Heart right ventricle (tissue), 16 donors: ENCODE measurements around the gene RCAN2. TPM values are rescaled to one million over a fixed set of nuclear protein-coding genes. Genes with fewer than 3 reads are reported as not detected.
"Not testable (repeated sequence)": the region's sequence is repeated elsewhere in the genome, so short reads cannot be mapped to it uniquely, and the experiment has no call there.

ENCODE experiments used
- ATAC-seq, 8 donors: fragments of 200-7000 bp; cut with Tn5 transposase; one replicate each; pipeline ENCODE4 v1.9.1; 2020; ENCODE audit warnings: mild to moderate bottlenecking in 8 of 8, moderate library complexity in 8 of 8, moderate number of reproducible peaks in 1 of 8
- DNase-seq, 2 donors: peaks; one replicate each; pipeline ENCODE4 v3.0.0-alpha.2; 2020
- H3K27ac ChIP-seq, 10 donors: fragments of 200-600 bp; sonication (generic) in 2 of 10; one replicate each; pipeline versions ENCODE4 v1.5.0 to v1.8.0; 2020 to 2022; ENCODE audit warnings: mild to moderate bottlenecking in 3 of 10
- H3K27me3 ChIP-seq, 7 donors: fragments of 200-600 bp; one replicate each; pipeline ENCODE4 v1.8.0; 2021 to 2022; ENCODE audit warnings: mild to moderate bottlenecking in 2 of 7
- H3K36me3 ChIP-seq, 9 donors: fragments of 200-600 bp; sonication (generic) in 1 of 9; one replicate each; pipeline versions ENCODE4 v1.5.0 to v1.8.0; 2020 to 2022; ENCODE audit warnings: mild to moderate bottlenecking in 2 of 9
- H3K4me1 ChIP-seq, 9 donors: fragments of 200-600 bp; sonication (generic) in 1 of 9; one replicate each; pipeline versions ENCODE4 v1.5.0 to v1.8.0; 2020 to 2022; ENCODE audit warnings: mild to moderate bottlenecking in 4 of 9
- H3K4me3 ChIP-seq, 10 donors: fragments of 200-600 bp; sonication (generic) in 2 of 10; one replicate each; pipeline versions ENCODE4 v1.5.0 to v1.8.0; 2020 to 2022; ENCODE audit warnings: mild to moderate bottlenecking in 7 of 10, moderate library complexity in 2 of 10
- H3K9me3 ChIP-seq, 11 donors: fragments of 200-600 bp in 10 of 11; sonication (generic) in 2 of 11; one replicate each; pipeline versions ENCODE4 v1.5.0 to v1.8.0; 2013 to 2022; ENCODE audit warnings: mild to moderate bottlenecking in 2 of 11, control low read depth in 1 of 11, moderate library complexity in 1 of 11
- WGBS, 2 donors: extraction: QIAGEN DNeasy Blood & Tissue Kit; methylation state at CpG; one replicate each; pipeline ENCODE4 v1.1.7; 2013; ENCODE audit warnings: inconsistent platforms in 1 of 2; 5-methylcytosine and 5-hydroxymethylcytosine counted together
- intact Hi-C, 10 donors: fragments of 100-400 bp; cut with DNase I; formaldehyde crosslinking; loops; one replicate each; pipeline versions ENCODE4 v1.11.1 to v1.14.2; 2022
- polyA plus RNA-seq, 2 donors: library from polyadenylated mRNA; stranded (reverse); fragments of 200-250 nt; gene quantifications; one replicate each; pipeline ENCODE4 v1.2.3, GENCODE V29; 2013
- total RNA-seq, 10 donors: library from RNA; stranded (reverse); fragmentation: NEBNext Ultra II Directional in 3 of 10; extraction: Animal tissue kit (Norgen Biotek cat#: 25700) in 3 of 10; gene quantifications; one replicate each; pipeline versions ENCODE4 v1.2.1 to v1.2.4, GENCODE V29; 2021 to 2023
- TF ChIP-seq, protein P1 (sequence below), 9 donors: fragments of 200-600 bp; sonication (generic) in 2 of 9; IDR thresholded peaks; one replicate each; pipeline versions ENCODE4 v1.5.0 to v1.8.0; 2021 to 2022; ENCODE audit warnings: antibody characterized with exemption in 9 of 9, mild to moderate bottlenecking in 5 of 9, moderate library complexity in 1 of 9
- donor health status: Arrhythmogenic right ventricular cardiomyopathy.
- donor health status: ischemic (EF 13 %, LVEDD 7.1; RV severe dilation, severe dysfunction).
- donor health status: healthy with polysubstance abuse.
- donor health status: DM: no; HTN: yes; CAD: no.
- donor health status: DM: no; HTN: no; CAD: no.
- donor health status: ischemic (EF 25% LVEDD 6.9; RV normal size, moderate dysfunction).
- donor health status: ischemic (EF 25% LVEDD 5.7; RV mildly dilated, moderate dysfunction).
- donor health status: healthy.
- donor health status: DM: yes; HTN: yes; CAD: no.
- donor health status: Ischemic cardiomyopathy.
- donor health status: ischemic (EF 35%, LVEDD 5.7; RV mildly dilated, moderate dysfunction).
- donor health status: nonischemic (EF 11% LVEDD 7.7; RV severe dilation, severe dysfunction).
- donor health status: DM: yes; HTN: yes; CAD: no.
- donor health status: PGD.
- donor health status: ischemic (EF 29% LVEDD 5.4; RV normal size, mild dysfunction).
- donor health status: nonischemic (EF 23%, LVEDD 6.1; RV moderate dilation, normal function).

Gene RCAN2
- total and polyA plus RNA-seq, 12 donors: 51.0 to 352 (median 298) TPM

DNA sequence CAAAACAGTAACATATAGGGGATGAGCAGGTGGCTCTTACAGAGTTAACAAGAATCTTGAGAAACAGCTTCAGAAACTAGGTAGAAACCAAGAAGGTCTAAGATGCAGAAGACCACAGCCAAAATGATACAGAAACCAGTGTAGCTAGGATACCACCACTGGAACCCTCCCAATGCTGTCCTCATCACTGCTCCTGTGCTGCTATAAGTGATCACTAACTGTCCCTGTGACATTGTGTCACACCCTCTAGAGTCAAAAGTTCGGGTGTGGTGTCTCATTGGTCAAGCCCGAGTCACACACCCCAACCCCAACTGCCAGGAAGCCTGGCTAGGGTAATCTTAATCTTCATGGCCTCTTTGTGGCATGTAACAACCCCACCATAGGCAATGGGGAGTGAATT, 153.1 kb downstream of the RCAN2 start:
- Histone ChIP-seq H3K27ac (no peak overlapping the region), H3K4me1 (peaks cover 0 to 17% (median 0%) of the 10 kb centered on the region in 9 donors), H3K9me3 (peaks cover 0 to 1% (median 0%) of the 10 kb centered on the region in 11 donors), H3K27me3 (no peaks in the 10 kb centered on the region), H3K36me3 (no peaks in the 10 kb centered on the region), H3K4me3 (no peak overlapping the region)
- DNase-seq: no peak
- TF ChIP-seq, protein P1, sequence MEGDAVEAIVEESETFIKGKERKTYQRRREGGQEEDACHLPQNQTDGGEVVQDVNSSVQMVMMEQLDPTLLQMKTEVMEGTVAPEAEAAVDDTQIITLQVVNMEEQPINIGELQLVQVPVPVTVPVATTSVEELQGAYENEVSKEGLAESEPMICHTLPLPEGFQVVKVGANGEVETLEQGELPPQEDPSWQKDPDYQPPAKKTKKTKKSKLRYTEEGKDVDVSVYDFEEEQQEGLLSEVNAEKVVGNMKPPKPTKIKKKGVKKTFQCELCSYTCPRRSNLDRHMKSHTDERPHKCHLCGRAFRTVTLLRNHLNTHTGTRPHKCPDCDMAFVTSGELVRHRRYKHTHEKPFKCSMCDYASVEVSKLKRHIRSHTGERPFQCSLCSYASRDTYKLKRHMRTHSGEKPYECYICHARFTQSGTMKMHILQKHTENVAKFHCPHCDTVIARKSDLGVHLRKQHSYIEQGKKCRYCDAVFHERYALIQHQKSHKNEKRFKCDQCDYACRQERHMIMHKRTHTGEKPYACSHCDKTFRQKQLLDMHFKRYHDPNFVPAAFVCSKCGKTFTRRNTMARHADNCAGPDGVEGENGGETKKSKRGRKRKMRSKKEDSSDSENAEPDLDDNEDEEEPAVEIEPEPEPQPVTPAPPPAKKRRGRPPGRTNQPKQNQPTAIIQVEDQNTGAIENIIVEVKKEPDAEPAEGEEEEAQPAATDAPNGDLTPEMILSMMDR (IDR thresholded peaks at IDR 0.05): no peak
- intact Hi-C loops: no loop called here
- peak in 2 of 8 donors; percentile 39 to 43 for ATAC-seq
- 83 to 88% methylated on average over 2 of the region's 2 CpGs for WGBS, 2 donors

DNA sequence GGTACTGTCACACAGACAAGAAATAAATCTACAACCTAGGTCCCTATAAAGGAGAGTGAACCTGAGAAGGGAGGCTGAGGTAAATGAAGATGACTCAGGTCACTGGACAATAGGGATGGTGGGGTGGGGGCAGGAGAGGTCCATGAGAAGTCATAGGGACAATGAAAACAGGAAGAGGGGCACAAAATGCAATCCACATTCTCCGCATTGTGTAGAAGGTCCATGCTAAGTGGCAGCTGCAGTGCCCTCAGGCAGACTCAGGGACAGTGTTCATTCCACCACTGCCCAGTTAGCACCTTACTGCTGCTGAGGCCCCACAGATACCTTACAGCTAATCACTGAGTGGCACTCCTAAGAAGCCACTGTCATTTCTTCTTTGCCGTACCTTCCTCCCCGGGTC, 156.8 kb downstream of the RCAN2 start:
- Histone ChIP-seq H3K27ac (no peak overlapping the region), H3K4me1 (peaks cover 0 to 23% (median 4%) of the 10 kb centered on the region in 9 donors), H3K36me3 (no peaks in the 10 kb centered on the region), H3K4me3 (no peak overlapping the region), H3K9me3 (peaks cover 0 to 3% (median 0%) of the 10 kb centered on the region in 11 donors), H3K27me3 (no peaks in the 10 kb centered on the region)
- intact Hi-C loops: no loop called here
- TF ChIP-seq, protein P1 (IDR thresholded peaks at IDR 0.05): no peak
- peak in 1 of 8 donors; percentile 18 for ATAC-seq
- whole genome bisulfite sequencing, 2 donors: 93 to 96% methylated on average over 3 of the region's 3 CpGs
- DNase-seq: no peak

DNA sequence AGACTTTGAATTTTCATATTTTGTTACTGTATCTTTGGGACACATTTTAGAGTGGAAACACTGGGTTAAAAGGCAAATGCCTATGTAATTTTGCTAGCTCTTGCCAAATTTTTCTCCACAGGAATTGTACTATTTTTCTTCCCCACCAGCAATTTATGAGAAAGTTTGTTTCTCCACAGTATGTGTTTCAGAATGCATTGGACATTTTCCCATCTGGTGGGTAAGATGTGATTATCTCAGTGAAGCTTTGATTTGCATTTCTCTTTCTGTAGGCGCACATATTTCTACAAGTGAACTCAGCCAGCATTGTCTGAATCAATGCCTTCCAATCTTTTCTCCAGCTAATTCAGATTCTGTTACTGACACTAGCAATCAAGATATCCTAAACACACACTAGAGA, 157.8 kb downstream of the RCAN2 start:
- TF ChIP-seq, protein P1 (IDR thresholded peaks at IDR 0.05): no peak
- no peak for ATAC-seq
- Histone ChIP-seq H3K27me3 (no peaks in the 10 kb centered on the region), H3K4me1 (peaks cover 3 to 31% (median 12%) of the 10 kb centered on the region in 9 donors), H3K36me3 (no peaks in the 10 kb centered on the region), H3K9me3 (peaks cover 0 to 3% (median 0%) of the 10 kb centered on the region in 11 donors), H3K4me3 (no peak overlapping the region), H3K27ac (no peak overlapping the region)
- 95 to 96% methylated on average over 1 of the region's 1 CpG for WGBS, 2 donors
- intact Hi-C loops: no loop called here
- DNase-seq: no peak

DNA sequence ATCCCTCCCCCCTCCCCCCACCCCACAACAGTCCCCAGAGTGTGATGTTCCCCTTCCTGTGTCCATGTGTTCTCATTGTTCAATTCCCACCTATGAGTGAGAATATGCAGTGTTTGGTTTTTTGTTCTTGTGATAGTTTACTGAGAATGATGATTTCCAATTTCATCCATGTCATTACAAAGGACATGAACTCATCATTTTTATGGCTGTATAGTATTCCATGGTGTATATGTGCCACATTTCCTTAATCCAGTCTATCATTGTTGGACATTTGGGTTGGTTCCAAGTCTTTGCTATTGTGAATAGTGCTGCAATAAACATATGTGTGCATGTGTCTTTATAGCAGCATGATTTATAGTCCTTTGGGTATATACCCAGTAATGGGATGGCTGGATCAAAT, 158.8 kb downstream of the RCAN2 start:
- ATAC-seq, H3K9me3 ChIP-seq, intact Hi-C loops, H3K4me3 ChIP-seq, H3K27me3 ChIP-seq, DNase-seq, H3K27ac ChIP-seq, H3K36me3 ChIP-seq: not testable (repeated sequence)
- H3K4me1 ChIP-seq: peaks cover 3 to 31% (median 20%) of the 10 kb centered on the region in 9 donors

DNA sequence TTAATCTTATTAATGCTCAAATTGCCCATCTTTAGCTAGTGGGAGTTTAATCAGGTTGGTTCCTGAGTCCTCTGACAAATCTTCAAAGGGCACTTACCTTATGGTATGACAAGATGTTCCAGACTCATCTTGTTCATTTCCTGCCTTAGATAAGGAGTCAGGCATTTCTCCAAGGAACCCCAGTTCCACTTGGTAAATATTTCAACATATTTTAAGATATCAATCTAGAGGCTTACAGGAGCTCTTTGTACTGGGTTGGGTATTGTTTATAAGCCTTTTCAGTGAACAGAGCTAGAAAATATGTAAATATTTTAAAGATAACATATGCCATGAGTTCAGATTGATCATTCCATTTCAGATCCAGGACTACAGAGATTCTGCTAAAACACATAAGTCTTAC, 159.8 kb downstream of the RCAN2 start:
- intact Hi-C loops: no loop called here
- DNase-seq: no peak
- Histone ChIP-seq H3K27me3 (no peaks in the 10 kb centered on the region), H3K9me3 (peaks cover 0 to 3% (median 0%) of the 10 kb centered on the region in 11 donors), H3K4me1 (peaks cover 4 to 33% (median 28%) of the 10 kb centered on the region in 9 donors), H3K27ac (no peak overlapping the region), H3K4me3 (no peak overlapping the region), H3K36me3 (no peaks in the 10 kb centered on the region)
- no peak for ATAC-seq
- TF ChIP-seq, protein P1 (IDR thresholded peaks at IDR 0.05): no peak
